Heart left ventricle (tissue), 16 donors: ENCODE data around the gene CDKN2D. TPM values are rescaled to one million over a fixed set of nuclear protein-coding genes. Genes with fewer than 3 reads are reported as not detected.

Experiments used
- ATAC-seq, 4 donors: fragments of 200-7000 bp; cut with Tn5 transposase; one replicate each; pipeline ENCODE4 v1.9.1; 2020 to 2022; ENCODE audit warnings: moderate library complexity in 4 of 4, mild to moderate bottlenecking in 3 of 4, moderate number of reproducible peaks in 1 of 4
- DNase-seq, 5 donors: peaks; one replicate each; pipeline ENCODE4 v3.0.0-alpha.2; 2020
- H3K27ac ChIP-seq, 12 donors: fragments of 200-600 bp; sonication (generic) in 4 of 12; one replicate each; pipeline versions ENCODE4 v1.5.0 to v1.8.0; 2016 to 2022; ENCODE audit warnings: mild to moderate bottlenecking in 2 of 12
- H3K27me3 ChIP-seq, 9 donors: fragments of 200-600 bp; sonication (generic) in 2 of 9; one replicate each; pipeline versions ENCODE4 v1.5.1 to v1.8.0; 2016 to 2022; ENCODE audit warnings: mild to moderate bottlenecking in 3 of 9
- H3K36me3 ChIP-seq, 9 donors: fragments of 200-600 bp; sonication (generic) in 2 of 9; one replicate each; pipeline versions ENCODE4 v1.5.0 to v1.8.0; 2018 to 2022; ENCODE audit warnings: mild to moderate bottlenecking in 2 of 9
- H3K4me1 ChIP-seq, 12 donors: fragments of 200-600 bp; sonication (generic) in 4 of 12; one replicate each; pipeline versions ENCODE4 v1.5.0 to v1.8.0; 2016 to 2022; ENCODE audit warnings: mild to moderate bottlenecking in 3 of 12
- H3K4me3 ChIP-seq, 12 donors: fragments of 200-600 bp; sonication (generic) in 4 of 12; one replicate each; pipeline versions ENCODE4 v1.5.0 to v1.8.0; 2017 to 2022; ENCODE audit warnings: mild to moderate bottlenecking in 9 of 12, moderate library complexity in 4 of 12
- H3K9me3 ChIP-seq, 12 donors: fragments of 200-600 bp; sonication (generic) in 4 of 12; one replicate each; pipeline versions ENCODE4 v1.5.0 to v1.8.0; 2016 to 2022; ENCODE audit warnings: mild to moderate bottlenecking in 1 of 12
- CTCF ChIP-seq, 12 donors: fragments of 200-600 bp; sonication (generic) in 4 of 12; IDR thresholded peaks; one replicate each; pipeline versions ENCODE4 v1.5.0 to v1.8.0; 2018 to 2022; ENCODE audit warnings: antibody characterized with exemption in 12 of 12, mild to moderate bottlenecking in 5 of 12
- POLR2A ChIP-seq, 2 donors: fragments of 450-650 bp; IDR thresholded peaks; one replicate each; pipeline ENCODE4 v1.6.1; 2017; ENCODE audit warnings: antibody characterized with exemption in 2 of 2, mild to moderate bottlenecking in 2 of 2, moderate library complexity in 2 of 2
- WGBS, 4 donors: extraction: QIAGEN DNeasy Blood & Tissue Kit in 2 of 4; methylation state at CpG; one replicate each; pipeline versions ENCODE4 v1.1.5 to v1.1.7; 2013 to 2018; 5-methylcytosine and 5-hydroxymethylcytosine counted together
- intact Hi-C, 10 donors: fragments of 100-400 bp; cut with DNase I; formaldehyde crosslinking; loops; one replicate each; pipeline versions ENCODE4 v1.11.1 to v1.14.2; 2022
- polyA plus RNA-seq, 2 donors: library from polyadenylated mRNA; stranded (reverse); fragments of 200-250 nt; gene quantifications; one replicate each; pipeline ENCODE4 v1.2.3, GENCODE V29; 2013
- total RNA-seq, 9 donors: library from RNA; depleted of rRNA in 2 of 9; stranded (reverse); fragments of >200 nt in 2 of 9; fragmentation: NEBNext Ultra II Directional in 3 of 9; extraction: Animal tissue kit (Norgen Biotek cat#: 25700) in 3 of 9; gene quantifications; one replicate each; pipeline versions ENCODE4 v1.1.0 to v1.2.4, GENCODE V29; 2016 to 2023
- donor health status: ischemic (EF 13 %, LVEDD 7.1; RV severe dilation, severe dysfunction).
- donor health status: healthy with polysubstance abuse.
- donor health status: DM: no; HTN: yes; CAD: no.
- donor health status: DM: no; HTN: no; CAD: no.
- donor health status: ischemic (EF 25% LVEDD 6.9; RV normal size, moderate dysfunction).
- donor health status: ischemic (EF 25% LVEDD 5.7; RV mildly dilated, moderate dysfunction).
- donor health status: healthy.
- donor health status: DM: yes; HTN: yes; CAD: no.
- donor health status: ischemic (EF 35%, LVEDD 5.7; RV mildly dilated, moderate dysfunction).
- donor health status: nonischemic (EF 11% LVEDD 7.7; RV severe dilation, severe dysfunction).
- donor health status: DM: yes; HTN: yes; CAD: no.
- donor health status: PGD.
- donor health status: ischemic (EF 29% LVEDD 5.4; RV normal size, mild dysfunction).
- donor health status: nonischemic (EF 23%, LVEDD 6.1; RV moderate dilation, normal function).

The CDKN2D gene
- total and polyA plus RNA-seq, 11 donors = 6.8 to 28.0 (median 11.8) TPM

- peak overlapping the region in 1 of 12 donors; percentile 56 for H3K27ac ChIP-seq
- H3K27me3 ChIP-seq = no peaks in the 10 kb centered on the region
- WGBS, 4 donors = 86 to 88% (median 87%) methylated on average over 26 to 30 of the region's 30 CpGs
- TF ChIP-seq CTCF (IDR thresholded peaks at IDR 0.05) (no peak), POLR2A (IDR thresholded peaks at IDR 0.05) (no peak)
- H3K36me3 ChIP-seq = peaks cover 0 to 100% (median 96%) of the 10 kb centered on the region in 9 donors
- no peak overlapping the region for H3K4me3 ChIP-seq
- peak in 1 of 4 donors; percentile 9 for ATAC-seq
- no peak for DNase-seq
- intact Hi-C loops = no loop called here
- H3K9me3 ChIP-seq = no peaks in the 10 kb centered on the region
- H3K4me1 ChIP-seq = peaks cover 0 to 13% (median 0%) of the 10 kb centered on the region in 12 donors
These were observed 13.8 kb downstream of the CDKN2D start for GRCh38 chr19:10554760-10555609.

- no peak for ATAC-seq
- no peaks in the 10 kb centered on the region for H3K9me3 ChIP-seq
- H3K4me1 ChIP-seq = peaks cover 0 to 13% (median 0%) of the 10 kb centered on the region in 12 donors
- H3K27ac ChIP-seq = peak overlapping the region in 1 of 12 donors; percentile 56
- TF ChIP-seq CTCF (IDR thresholded peaks at IDR 0.05) (no peak), POLR2A (IDR thresholded peaks at IDR 0.05) (no peak)
- intact Hi-C loops = no loop called here
- WGBS, 4 donors = 64 to 78% (median 64%) methylated on average over 6 to 12 of the region's 12 CpGs; no CpG with 5 or more reads in 1 of the 4 donors
- H3K4me3 ChIP-seq = peak overlapping the region in 1 of 12 donors; percentile 2
- H3K27me3 ChIP-seq = no peaks in the 10 kb centered on the region
- peaks cover 0 to 100% (median 96%) of the 10 kb centered on the region in 9 donors for H3K36me3 ChIP-seq
- no peak for DNase-seq
These were observed 14.8 kb downstream of the CDKN2D start for GRCh38 chr19:10553943-10554381.

GRCh38 chr19:10553087-10553667, 15.6 kb downstream of the CDKN2D start:
- H3K36me3 ChIP-seq = peaks cover 0 to 100% (median 96%) of the 10 kb centered on the region in 9 donors
- no peak for TF ChIP-seq POLR2A (IDR thresholded peaks at IDR 0.05)
- TF ChIP-seq CTCF (IDR thresholded peaks at IDR 0.05) = no peak
- peaks cover 0 to 13% (median 0%) of the 10 kb centered on the region in 12 donors for H3K4me1 ChIP-seq
- peak in 3 of 4 donors; percentile 4 to 6 (median 6) for ATAC-seq
- peak overlapping the region in 1 of 12 donors; percentile 56 for H3K27ac ChIP-seq
- peak overlapping the region in 1 of 12 donors; percentile 2 for H3K4me3 ChIP-seq
- no peak for DNase-seq
- no peaks in the 10 kb centered on the region for H3K9me3 ChIP-seq
- no peaks in the 10 kb centered on the region for H3K27me3 ChIP-seq
- intact Hi-C loops = no loop called here
- 75 to 84% (median 82%) methylated on average over 13 of the region's 13 CpGs for WGBS, 4 donors

DNA sequence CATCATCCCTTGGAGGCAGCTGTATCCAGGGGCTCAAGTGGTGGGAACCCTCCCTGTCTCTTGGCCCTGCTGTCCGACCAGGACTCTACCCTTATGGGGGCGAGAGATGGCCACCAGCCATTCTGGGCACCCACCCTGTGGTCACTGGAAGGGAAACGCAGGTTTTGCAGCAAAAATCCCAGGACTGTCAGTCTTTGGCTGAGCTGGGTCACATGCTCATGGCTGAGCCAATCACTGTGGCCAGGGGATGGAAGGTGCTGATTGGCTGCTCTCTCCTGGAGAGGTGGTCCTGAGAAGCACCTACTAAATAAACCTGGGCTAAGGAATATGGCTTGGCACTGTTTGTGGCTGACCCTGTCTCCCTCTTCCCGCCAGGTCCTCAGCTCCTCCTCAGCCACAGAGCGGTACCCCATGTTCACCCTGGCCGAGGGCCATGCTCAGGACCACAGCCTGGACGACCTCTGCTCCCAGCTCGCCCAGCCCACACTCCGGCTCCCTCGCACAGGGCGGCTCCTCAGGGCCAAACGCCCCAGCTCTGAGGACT, 16.2 kb downstream of the CDKN2D start:
- 84 to 88% (median 85%) methylated on average over 12 of the region's 12 CpGs for WGBS, 4 donors
- ATAC-seq = peak in 3 of 4 donors; percentile 18 to 32 (median 23)
- no peak overlapping the region for H3K4me3 ChIP-seq

More for the DNA sequence above, 16.2 kb downstream of the CDKN2D start:
- no peaks in the 10 kb centered on the region for H3K9me3 ChIP-seq
- DNase-seq = no peak
- intact Hi-C loops = no loop called here
- peaks cover 0 to 100% (median 93%) of the 10 kb centered on the region in 9 donors for H3K36me3 ChIP-seq
- H3K27ac ChIP-seq = peak overlapping the region in 1 of 12 donors; percentile 56
- H3K27me3 ChIP-seq = no peaks in the 10 kb centered on the region
- TF ChIP-seq POLR2A (IDR thresholded peaks at IDR 0.05) = no peak
- TF ChIP-seq CTCF (IDR thresholded peaks at IDR 0.05) = no peak
- peaks cover 0 to 13% (median 0%) of the 10 kb centered on the region in 12 donors for H3K4me1 ChIP-seq
